HFF-Myc (cell line): ENCODE data around the gene PTGER4.
"Not testable (repeated sequence)": the region's sequence is repeated elsewhere in the genome, so short reads cannot be mapped to it uniquely, and the experiment has no call there.

Experiments
- DNase-seq: peaks from one replicate; pipeline ENCODE4 v3.0.0-alpha.2; 2011; ENCODE audit warnings: low read depth; ENCODE audit errors: extremely low read depth
- H3K4me3 ChIP-seq: replicated peaks from 2 replicates; pipeline ENCODE4 v1.5.1; 2011; ENCODE audit warnings: low read depth, mild to moderate bottlenecking, control low read depth, low read length
- TF ChIP-seq, protein P1 (sequence below): IDR thresholded peaks from 2 replicates; pipeline ENCODE4 v1.5.1; 2012; ENCODE audit warnings: mild to moderate bottlenecking, low read depth, low read length, control low read depth; ENCODE audit errors: missing control alignments

PTGER4 gene

DNA sequence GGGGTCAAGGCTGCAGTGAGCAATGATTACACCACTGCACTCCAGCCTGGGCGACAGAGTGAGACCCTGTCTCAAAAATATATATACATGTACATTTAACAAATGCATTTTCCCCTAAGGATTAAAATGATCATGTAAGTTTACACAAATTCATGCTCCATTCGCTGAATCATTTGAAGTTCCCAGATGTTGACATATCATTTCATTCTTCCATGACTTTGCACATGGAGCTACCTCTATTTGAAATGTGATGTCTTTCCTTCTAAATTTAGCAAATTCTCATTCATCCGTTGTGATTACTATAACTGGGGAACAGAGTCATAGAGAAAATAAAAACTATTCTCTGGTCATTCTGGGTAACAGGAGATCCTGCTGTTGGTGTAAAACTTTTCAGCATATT lies 10.6 kb downstream of the PTGER4 start:
- DNase-seq, result no peak
- H3K4me3 ChIP-seq, result no peak overlapping the region
- TF ChIP-seq, protein P1, sequence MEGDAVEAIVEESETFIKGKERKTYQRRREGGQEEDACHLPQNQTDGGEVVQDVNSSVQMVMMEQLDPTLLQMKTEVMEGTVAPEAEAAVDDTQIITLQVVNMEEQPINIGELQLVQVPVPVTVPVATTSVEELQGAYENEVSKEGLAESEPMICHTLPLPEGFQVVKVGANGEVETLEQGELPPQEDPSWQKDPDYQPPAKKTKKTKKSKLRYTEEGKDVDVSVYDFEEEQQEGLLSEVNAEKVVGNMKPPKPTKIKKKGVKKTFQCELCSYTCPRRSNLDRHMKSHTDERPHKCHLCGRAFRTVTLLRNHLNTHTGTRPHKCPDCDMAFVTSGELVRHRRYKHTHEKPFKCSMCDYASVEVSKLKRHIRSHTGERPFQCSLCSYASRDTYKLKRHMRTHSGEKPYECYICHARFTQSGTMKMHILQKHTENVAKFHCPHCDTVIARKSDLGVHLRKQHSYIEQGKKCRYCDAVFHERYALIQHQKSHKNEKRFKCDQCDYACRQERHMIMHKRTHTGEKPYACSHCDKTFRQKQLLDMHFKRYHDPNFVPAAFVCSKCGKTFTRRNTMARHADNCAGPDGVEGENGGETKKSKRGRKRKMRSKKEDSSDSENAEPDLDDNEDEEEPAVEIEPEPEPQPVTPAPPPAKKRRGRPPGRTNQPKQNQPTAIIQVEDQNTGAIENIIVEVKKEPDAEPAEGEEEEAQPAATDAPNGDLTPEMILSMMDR, result no peak

DNA sequence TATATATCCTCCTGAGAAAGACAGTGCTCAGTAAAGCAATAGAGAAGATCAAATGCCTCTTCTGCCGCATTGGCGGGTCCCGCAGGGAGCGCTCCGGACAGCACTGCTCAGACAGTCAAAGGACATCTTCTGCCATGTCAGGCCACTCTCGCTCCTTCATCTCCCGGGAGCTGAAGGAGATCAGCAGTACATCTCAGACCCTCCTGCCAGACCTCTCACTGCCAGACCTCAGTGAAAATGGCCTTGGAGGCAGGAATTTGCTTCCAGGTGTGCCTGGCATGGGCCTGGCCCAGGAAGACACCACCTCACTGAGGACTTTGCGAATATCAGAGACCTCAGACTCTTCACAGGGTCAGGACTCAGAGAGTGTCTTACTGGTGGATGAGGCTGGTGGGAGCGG lies 12.2 kb downstream of the PTGER4 start:
- H3K4me3 ChIP-seq, result no peak overlapping the region
- DNase-seq, result no peak

DNA sequence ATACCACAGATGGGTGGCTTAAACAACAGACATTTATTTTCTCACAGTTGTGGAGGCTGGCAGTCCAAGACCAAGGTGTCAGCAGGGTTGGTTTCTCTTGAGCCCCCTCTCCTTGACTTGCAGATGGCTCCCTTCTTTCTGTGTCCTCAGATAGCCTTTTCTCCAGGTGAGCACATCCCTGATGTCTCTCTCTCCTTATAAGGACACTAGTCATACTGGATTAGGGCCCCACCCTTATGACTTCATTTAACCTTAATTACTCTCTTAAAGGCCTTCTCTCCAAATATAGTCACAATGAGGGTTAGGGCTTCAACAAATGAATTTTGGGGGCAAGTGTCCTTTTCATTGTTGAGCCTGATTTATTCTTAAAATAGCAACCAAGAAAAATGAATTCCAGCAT lies 14.7 kb downstream of the PTGER4 start:
- no peak overlapping the region for H3K4me3 ChIP-seq
- DNase-seq, result no peak
- TF ChIP-seq, protein P1, result no peak

More for the DNA sequence above, 12.2 kb downstream of the PTGER4 start:
- TF ChIP-seq, protein P1, result no peak

DNA sequence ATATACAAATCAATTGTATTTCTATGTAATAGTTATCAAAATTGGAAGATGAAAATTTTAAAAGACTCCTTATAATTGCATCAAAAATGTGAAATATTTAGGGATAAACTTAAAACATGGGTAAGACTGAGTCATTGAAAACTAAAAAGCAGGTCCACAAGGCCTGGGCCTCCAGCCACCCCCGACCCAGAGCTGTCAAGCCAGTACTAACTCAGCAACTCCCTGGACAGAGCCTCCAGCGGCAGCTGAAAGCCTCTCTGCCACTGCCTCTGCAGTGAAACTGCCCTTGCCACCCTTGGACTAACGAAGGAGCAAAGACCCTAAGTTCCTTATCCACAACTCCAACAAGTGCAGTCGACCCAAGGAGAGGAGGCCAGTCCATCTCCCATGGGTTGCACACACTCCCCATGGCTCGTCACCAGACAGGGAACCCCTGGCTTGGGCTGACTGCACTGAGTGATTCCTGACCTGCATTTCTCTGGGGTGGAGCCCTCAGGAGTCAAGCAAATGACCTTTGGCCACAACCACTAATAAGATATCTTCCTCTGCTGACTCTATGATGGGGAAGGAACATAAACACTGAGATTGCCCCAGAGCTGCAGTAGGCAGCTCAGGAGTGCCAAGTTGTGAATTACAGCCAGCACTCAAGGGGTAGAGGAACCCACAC lies 20.5 kb downstream of the PTGER4 start:
- H3K4me3 ChIP-seq, result no peak overlapping the region
- TF ChIP-seq, protein P1, result no peak
- no peak for DNase-seq

DNA sequence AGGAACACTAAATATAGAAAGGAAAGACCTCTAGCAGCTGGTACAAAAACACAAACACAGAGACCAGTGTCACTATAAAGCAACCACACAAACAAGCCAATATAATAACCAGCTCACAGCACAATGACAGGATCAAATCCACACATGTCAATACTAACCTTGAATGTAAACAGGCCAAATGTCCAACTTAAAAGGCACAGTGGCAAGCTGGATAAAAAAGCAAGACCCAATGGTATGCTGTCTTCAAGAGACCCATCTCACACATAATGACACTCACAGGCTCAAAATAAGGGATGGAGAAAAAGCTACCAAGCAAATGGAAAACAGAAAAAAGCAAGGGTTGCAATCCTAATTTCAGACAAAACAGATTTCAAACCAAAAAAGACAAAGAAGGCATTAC lies 22.3 kb downstream of the PTGER4 start:
- H3K4me3 ChIP-seq, DNase-seq: not testable (repeated sequence)

DNA sequence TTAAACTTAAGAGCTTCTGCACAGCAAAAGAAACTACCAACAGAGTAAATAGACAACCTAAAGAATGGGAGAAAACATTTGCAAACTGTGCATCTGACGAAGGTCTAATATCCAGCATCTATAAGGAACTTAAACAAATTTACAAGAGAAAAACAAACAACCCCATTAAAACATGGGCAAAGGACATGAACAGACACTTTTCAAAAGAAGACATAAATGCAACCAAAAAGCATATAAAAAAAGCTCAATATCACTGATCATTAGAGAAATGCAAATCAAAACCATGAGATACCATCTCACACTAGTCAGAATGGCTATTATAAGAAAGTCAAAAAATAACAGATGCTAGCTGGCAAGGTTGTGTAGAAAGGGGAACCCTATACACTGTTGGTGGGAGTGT lies 25.8 kb downstream of the PTGER4 start:
- not testable (repeated sequence) for H3K4me3 ChIP-seq, DNase-seq

DNA sequence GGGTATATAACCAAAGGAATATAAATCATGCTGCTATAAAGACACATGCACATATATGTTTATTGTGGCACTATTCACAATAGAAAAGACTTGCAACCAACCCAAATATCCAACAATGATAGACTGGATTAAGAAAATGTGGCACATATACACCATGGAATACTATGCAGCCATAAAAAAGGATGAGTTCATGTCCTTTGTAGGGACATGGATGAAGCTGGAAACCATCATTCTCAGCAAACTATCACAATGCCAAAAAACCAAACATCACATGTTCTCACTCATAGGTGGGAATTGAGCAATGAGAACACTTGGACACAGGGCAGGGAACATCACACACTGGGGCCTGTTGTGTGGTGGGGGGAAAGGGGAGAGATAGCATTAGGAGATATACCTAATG lies 30.9 kb downstream of the PTGER4 start:
- DNase-seq, H3K4me3 ChIP-seq: not testable (repeated sequence)

DNA sequence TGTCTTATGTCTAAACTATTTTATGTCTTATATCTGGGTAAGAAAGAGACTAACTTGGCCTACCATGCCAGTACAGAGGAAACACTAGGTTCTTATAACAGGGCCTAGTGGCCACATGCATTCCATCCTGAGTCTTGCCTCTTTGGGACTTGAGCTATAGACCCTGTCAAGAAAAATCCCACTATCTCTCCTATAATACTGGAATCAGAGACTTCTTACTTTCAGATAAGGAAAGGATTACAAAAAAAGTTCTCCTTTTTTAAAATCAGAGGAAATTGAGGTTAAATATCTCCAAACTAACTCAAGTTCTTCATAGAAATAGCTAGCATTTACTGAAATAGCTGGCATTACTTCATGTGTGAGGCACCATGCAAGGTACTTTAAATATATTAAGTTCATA lies 34.3 kb downstream of the PTGER4 start:
- no peak for DNase-seq
- TF ChIP-seq, protein P1, result no peak

More for the DNA sequence above, 34.3 kb downstream of the PTGER4 start:
- no peak overlapping the region for H3K4me3 ChIP-seq
